Germinal center (tissue), 1 donor: ENCODE measurements around the gene NCS1.
"Not testable (repeated sequence)": the region's sequence is repeated elsewhere in the genome, so short reads cannot be mapped to it uniquely, and the experiment has no call there.

Experiments
- DNase-seq: peaks from one replicate; pipeline ENCODE4 v3.0.0; 2012; ENCODE audit warnings: mixed read lengths, low spot score

Gene NCS1

GRCh38 chr9:130263601-130264413 lies 91.6 kb downstream of the NCS1 start:
- DNase-seq = no peak

DNA sequence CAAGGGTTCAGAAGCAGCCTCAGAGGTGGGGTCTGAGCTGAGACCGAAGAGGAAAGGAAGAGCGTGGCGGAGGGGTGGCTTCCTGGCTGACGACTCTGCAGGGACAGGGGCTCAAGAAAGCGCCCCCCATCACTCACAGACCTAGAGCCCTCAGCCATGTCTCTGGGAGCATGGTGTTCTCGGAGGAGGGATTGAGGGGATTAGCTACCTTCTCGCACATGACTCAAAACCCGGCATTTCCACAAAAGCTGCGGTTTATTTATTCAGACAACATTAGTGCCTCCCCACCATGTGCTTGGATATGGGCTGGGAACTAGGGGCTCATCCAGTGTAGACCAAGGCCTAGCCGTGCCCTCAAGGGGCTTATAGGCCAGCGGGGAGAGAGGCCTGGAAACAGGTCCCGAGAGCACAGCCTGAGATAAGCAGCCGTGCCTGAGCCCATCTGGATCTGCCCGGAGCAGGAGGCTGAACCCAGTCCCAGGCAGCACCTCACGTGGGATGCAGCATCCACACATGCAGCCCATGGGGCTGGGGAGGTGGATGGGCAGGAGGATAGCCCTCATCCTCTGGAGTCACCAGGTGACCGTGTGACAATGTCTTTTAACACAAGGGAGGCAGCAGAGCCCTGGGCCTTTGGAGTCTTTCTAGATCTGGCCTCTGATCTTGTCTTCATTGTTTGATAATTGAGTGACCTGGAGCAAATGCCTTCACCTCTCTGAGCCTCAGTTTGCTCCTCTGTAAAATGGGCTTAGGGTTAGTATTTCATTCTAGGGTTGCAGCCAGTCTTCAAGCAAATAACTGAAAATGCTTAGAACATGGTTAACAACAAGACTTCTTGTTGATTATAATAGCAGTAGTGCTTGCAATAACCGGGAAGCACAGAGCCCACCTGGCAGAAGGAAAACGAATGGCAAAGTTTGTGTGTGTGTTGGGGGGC lies 92.5 kb downstream of the NCS1 start:
- DNase-seq = no peak

DNA sequence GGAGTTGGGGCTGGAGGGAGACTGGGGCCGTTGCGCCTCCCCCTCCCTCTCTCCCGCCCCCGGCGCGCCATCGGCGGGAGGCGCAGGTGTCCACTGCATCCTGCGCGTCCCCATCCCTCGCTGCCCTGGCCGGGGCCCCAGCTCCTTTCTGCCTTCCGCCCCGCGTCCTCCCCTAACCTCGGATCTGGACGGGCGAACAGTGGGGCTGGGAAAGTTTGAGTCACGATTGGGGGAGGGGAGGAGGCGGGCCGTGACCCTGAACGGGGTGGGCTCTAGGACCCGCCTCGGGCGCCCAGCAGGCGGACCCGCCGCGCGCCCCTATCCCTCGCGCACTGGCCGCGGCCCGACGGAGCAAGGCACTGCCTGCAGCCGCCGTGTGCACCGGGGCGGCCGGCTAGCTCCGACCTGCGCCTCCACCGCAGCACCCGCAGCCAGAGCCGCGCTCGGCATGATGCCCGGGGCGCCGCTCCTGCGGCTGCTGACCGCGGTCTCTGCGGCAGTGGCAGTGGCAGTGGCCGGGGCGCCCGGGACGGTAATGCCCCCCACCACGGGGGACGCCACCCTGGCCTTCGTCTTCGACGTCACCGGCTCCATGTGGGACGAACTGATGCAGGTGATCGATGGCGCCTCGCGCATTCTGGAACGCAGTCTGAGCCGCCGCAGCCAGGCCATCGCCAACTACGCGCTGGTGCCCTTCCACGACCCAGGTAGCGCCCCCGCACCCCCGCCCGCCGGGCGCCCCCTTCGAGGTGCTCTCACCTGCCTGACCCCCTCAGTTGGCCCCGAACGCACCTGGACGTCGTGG lies 93.4 kb downstream of the NCS1 start, which contains the start of gene HMCN2:
Gene HMCN2, plus strand, starts transcription at position 330 of the 805 bp plus-strand sequence. Its CDS starts 119 bp downstream, at position 449.
- no peak for DNase-seq

DNA sequence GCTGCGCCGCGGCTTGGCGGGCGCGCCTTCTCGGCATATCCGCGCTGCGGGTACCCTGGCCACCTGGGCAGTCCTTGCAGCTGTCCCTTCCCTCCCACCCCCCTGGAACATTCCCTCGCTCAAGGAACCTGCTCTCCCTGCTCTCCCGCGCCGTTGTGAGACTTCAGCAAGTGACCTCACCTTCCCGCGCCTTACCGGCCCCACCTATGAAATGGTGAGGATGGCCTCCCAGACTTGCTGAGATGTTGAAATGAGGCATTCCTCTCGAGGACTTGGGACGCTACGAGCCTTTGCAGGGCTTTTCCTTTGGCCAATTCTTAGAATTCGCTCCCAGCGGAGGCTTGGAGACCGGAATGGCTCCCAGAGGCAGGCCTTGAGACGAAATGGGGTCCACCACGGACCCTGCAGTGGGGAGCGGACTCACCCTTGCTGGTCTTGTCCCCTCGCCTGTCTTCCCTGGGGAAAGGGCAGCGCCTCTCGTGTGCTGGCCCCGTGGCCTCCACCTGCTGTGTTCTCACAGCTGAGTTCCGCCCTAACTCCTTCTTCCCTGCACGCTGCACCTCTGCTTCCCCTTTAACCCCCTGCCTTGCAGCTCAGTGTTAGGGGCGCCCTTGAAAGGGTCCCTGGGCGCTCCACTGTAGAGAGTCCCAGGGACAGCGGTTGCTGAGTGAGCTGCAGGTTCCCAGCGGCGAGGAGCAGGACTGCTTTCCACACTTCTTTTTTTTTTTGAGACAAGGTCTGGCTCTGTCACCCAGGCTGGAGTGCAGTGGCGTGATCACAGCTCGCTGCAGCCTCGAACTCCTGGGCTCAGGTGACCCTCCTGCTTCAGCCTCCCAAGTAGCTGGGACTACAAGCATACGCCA lies 94.3 kb downstream of the NCS1 start:
- no peak for DNase-seq

- no peak for DNase-seq
These were observed 95.7 kb downstream of the NCS1 start for GRCh38 chr9:130267930-130268329.

- DNase-seq = no peak
These were observed 96.5 kb downstream of the NCS1 start for GRCh38 chr9:130268521-130269211.

DNA sequence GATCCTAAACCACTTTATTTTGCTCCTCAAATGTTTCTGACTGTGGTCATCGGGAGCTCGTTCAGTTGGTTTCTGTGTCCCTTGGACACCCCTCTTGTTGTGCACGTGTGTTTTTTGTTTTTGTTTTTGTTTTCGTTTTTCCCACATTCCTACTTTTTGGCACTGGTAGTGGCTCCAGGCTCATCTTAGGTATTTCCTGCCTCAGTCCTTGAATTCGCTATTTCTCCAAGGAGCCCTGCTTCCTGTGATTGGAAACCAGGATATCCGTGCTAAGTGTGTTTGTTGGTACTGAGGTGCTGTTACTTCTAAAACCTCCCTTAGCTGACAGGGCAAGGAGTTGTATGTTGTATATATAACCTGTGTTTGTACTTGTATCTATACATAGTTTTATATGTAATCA lies 99.3 kb downstream of the NCS1 start:
- DNase-seq = no peak

GRCh38 chr9:130275156-130275555 lies 103.0 kb downstream of the NCS1 start:
- no peak for DNase-seq

DNA sequence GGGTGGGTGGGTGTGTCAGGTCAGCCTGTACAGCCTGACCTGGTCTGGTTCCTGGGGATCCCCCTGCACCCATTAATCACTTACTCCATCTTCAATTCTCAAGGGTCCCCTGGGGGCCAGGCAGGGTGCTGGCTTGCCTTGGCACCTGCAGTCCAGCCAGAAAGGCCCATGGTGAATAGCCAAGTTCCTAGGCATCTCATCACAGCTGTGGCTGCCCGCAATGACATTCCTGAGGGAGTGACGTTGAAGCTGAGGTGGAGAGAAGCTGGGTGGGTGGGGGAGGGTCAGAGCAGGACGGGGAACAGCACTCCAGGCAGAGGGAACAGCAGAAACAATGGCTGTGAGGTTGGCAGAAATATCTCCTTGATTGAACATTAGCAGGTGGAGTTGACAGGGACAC lies 103.9 kb downstream of the NCS1 start:
- no peak for DNase-seq

DNA sequence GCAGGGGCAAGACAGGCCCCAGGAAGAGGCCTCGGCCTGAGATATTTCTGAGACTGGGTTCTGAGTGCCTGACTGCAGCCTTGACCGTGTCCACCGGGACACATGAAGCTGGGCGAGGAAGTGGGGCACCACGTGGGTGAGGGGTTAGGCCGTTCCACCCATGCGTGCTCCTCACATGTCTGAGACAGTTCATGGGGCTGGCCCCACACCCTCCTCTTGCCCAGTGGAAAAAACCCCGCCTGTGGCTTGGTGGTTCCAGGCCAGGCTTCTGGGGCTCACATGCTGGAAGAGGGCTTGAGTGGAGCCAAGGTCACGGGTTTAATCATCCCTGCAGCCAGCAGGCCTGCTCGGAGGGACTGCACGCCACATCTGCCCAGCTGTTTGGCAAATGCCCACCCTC lies 104.8 kb downstream of the NCS1 start:
- no peak for DNase-seq

GRCh38 chr9:130277525-130277924 lies 105.3 kb downstream of the NCS1 start:
- not testable (repeated sequence) for DNase-seq

GRCh38 chr9:130283539-130284248 lies 111.5 kb downstream of the NCS1 start:
- no peak for DNase-seq

DNA sequence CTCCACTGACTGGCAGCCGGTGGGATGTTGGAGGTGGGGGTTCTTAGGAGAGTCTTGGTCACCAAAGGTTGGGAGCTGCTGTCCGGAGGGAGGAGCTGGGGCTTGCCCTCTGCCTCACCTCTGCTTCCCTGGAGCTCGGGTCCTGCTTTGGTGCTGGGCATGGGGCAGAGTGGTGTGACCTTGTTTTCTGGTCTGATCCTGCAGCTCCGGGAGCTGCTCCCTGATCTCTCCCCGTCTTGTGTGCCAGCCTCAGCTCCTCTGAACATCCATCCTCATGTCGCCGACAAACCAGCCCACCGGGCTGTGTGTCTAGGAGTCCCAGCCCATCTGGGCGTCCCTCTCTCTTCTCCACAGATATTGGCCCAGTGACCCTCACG lies 112.0 kb downstream of the NCS1 start:
- DNase-seq = no peak

DNA sequence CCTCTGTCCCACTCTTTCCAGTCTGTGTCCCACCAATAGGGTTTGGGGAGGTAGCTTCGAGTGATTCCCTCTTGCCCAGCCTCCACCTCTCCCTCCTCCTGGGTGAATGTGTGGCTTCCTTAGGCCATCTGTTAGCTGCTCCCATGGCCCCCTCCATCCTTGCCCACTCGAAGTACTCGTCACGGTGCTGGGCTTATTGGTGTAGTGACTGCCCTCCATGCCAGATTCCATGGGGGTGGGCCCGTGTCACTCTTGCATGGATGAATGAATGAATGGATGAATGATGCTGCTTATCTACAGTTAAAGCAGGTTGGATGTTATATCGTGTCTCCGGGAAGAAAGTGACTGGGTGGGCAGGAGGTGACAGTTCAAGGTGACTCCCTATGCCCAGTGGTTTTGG lies 112.5 kb downstream of the NCS1 start:
- DNase-seq = no peak

DNA sequence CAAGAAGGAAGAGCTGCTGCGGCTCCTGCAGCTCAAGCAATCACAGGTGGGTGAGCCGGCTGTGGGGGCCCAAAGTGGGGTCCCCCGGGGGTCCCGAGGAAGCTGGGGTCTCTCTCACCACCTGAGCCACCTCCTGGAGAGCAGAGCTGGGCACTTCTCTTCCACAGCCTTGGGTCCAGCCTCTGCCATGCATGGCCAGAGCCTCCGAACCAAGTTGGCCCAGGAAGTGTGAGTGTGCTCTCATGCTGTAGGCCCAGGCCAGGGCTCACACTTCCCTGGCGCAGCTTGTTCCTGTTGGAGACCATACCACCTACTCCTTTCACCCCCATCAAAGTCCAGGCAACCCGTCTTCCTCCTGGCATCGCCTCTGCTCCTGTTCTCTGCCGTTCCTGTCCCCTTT lies 113.1 kb downstream of the NCS1 start:
- DNase-seq = no peak

GRCh38 chr9:130286072-130286770 lies 114.0 kb downstream of the NCS1 start:
- DNase-seq = no peak
